Sigmoid colon (tissue), 4 donors: Measurements from ENCODE around the gene GREB1.

Experiments
- POLR2AphosphoS5 ChIP-seq, 4 donors: sonication (generic); formaldehyde crosslinking; IDR thresholded peaks; one replicate each; pipeline ENCODE4 v1.6.1; 2017; ENCODE audit warnings: antibody characterized with exemption in 4 of 4
- TF ChIP-seq, protein P1 (sequence below), 4 experiments: fragments of 450-650 bp in 3 of 4; fragments of 200-600 bp in 1 of 4; IDR thresholded peaks; one replicate each; pipeline ENCODE4 v1.5.1; 2016 to 2019; ENCODE audit warnings: antibody characterized with exemption in 4 of 4, mild to moderate bottlenecking in 3 of 4, moderate library complexity in 2 of 4

DNA sequence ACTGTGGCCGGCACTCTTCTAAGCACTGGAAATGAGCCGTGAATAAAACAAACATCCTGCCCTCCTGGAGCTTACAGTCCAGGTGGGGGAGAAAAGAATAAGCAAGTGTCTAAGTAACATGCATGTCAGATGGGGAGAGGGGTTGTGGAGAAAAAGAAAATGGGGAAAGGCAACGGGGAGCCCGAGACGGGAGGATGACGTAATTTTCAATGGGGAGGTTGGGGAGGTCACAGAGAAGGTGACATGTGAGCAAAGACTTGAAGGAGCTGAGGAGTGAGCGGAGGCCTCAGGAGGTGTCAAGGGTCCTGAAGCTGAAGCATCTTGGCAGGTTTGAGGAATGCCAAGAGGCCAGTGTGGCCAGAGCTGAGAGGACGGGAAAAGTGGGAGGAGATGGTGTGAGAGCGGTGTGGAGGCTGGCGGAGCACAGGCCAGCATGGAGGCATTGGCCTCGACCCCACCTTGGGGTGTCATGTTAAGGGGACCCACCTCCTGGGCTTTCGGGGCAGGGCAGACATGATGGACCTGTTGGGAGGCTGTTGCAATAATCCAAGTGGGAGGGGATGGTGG is 151.1 kb downstream of the GREB1 start:
- TF ChIP-seq, protein P1, sequence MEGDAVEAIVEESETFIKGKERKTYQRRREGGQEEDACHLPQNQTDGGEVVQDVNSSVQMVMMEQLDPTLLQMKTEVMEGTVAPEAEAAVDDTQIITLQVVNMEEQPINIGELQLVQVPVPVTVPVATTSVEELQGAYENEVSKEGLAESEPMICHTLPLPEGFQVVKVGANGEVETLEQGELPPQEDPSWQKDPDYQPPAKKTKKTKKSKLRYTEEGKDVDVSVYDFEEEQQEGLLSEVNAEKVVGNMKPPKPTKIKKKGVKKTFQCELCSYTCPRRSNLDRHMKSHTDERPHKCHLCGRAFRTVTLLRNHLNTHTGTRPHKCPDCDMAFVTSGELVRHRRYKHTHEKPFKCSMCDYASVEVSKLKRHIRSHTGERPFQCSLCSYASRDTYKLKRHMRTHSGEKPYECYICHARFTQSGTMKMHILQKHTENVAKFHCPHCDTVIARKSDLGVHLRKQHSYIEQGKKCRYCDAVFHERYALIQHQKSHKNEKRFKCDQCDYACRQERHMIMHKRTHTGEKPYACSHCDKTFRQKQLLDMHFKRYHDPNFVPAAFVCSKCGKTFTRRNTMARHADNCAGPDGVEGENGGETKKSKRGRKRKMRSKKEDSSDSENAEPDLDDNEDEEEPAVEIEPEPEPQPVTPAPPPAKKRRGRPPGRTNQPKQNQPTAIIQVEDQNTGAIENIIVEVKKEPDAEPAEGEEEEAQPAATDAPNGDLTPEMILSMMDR (IDR thresholded peaks at IDR 0.05): no peak
- TF ChIP-seq POLR2AphosphoS5 (IDR thresholded peaks at IDR 0.05): no peak
